ENCODE measurements around the gene SCNN1A. TPM values are rescaled to one million over a fixed set of nuclear protein-coding genes. Genes with fewer than 3 reads are reported as not detected.

Gene SCNN1A
- total RNA-seq, 1 experiment from 2014 or later: 118 TPM

GRCh38 chr12:6306151-6306550 lies 69.2 kb downstream of the SCNN1A start:
- intact Hi-C loops (cut with micrococcal nuclease): no loop called here

GRCh38 chr12:6303071-6303470 lies 72.3 kb downstream of the SCNN1A start:
- H4K20me1 ChIP-seq (ENCODE audit: insufficient read depth): no peaks in the 10 kb centered on the region
- H3K4me2 ChIP-seq (ENCODE audit: low read length): no peak overlapping the region
- no peak for ATAC-seq
- TF ChIP-seq ELF1 (IDR thresholded peaks at IDR 0.05; ENCODE audit: borderline replicate concordance, low read depth) (no peak), EZH2 (IDR thresholded peaks at IDR 0.05) (no peak), ZFX (IDR thresholded peaks at IDR 0.05) (no peak), RAD21 (IDR thresholded peaks at IDR 0.05; ENCODE audit: low read depth) (no peak)
- BruUV-seq (replicated peaks): no TSS peak
- ChIA-PET CTCF (no interaction called here), RAD21 (ENCODE audit: low non-redundant PET in 1 of 2, low total read pairs in 2 of 2, uncharacterized antibody in 2 of 2, unreplicated experiment in 2 of 2) (no interaction called here), POLR2A (no interaction called here)
- H3K9me3 ChIP-seq (ENCODE audit: control insufficient read depth in 1 of 2, insufficient read depth in 1 of 2, low read depth in 1 of 2, low read length in 2 of 2): no peaks in the 10 kb centered on the region
- no peaks in the 10 kb centered on the region for H3K79me2 ChIP-seq (ENCODE audit: insufficient read depth, low read length)
- peaks cover 0 to 8% of the 10 kb centered on the region in 2 experiments; a peak in 2 of 4 replicates for H3K4me1 ChIP-seq (ENCODE audit: control insufficient read depth in 1 of 2, insufficient read depth in 2 of 2, low read length in 2 of 2)
- no peak for DNase-seq (ENCODE audit: low read depth, low spot score)
- no peaks in the 10 kb centered on the region for H3K9me2 ChIP-seq (ENCODE audit: insufficient read depth)
- H3K36me3 ChIP-seq (ENCODE audit: control insufficient read depth in 1 of 2, insufficient read depth in 2 of 2, low read length in 2 of 2): no peaks in the 10 kb centered on the region
- no peaks in the 10 kb centered on the region for H3K27me3 ChIP-seq (ENCODE audit: insufficient read depth, low read length)
- H3K9ac ChIP-seq (ENCODE audit: low read length): no peak overlapping the region
- no peak overlapping the region for H2AFZ ChIP-seq (ENCODE audit: low read depth, low read length, poor library complexity, severe bottlenecking)
- no peak overlapping the region for H3K4me3 ChIP-seq (replicated peaks in 1 of 2; ENCODE audit: low read depth in 1 of 2, low read length in 2 of 2)
- H3K27ac ChIP-seq (ENCODE audit: low read depth, low read length): no peak overlapping the region
- intact Hi-C loops (cut with micrococcal nuclease): no loop called here

More at GRCh38 chr12:6306151-6306550, 69.2 kb downstream of the SCNN1A start:
- Histone ChIP-seq H3K27me3 (ENCODE audit: insufficient read depth, low read length) (no peaks in the 10 kb centered on the region), H3K9ac (ENCODE audit: low read length) (no peak overlapping the region), H4K20me1 (ENCODE audit: insufficient read depth) (no peaks in the 10 kb centered on the region), H3K4me1 (ENCODE audit: control insufficient read depth in 1 of 2, insufficient read depth in 2 of 2, low read length in 2 of 2) (peaks cover 5 to 19% of the 10 kb centered on the region in 2 experiments), H3K36me3 (ENCODE audit: control insufficient read depth in 1 of 2, insufficient read depth in 2 of 2, low read length in 2 of 2) (no peaks in the 10 kb centered on the region), H3K4me2 (ENCODE audit: low read length) (no peak overlapping the region), H3K27ac (ENCODE audit: low read depth, low read length) (no peak overlapping the region), H2AFZ (ENCODE audit: low read depth, low read length, poor library complexity, severe bottlenecking) (no peak overlapping the region), H3K9me3 (ENCODE audit: control insufficient read depth in 1 of 2, insufficient read depth in 1 of 2, low read depth in 1 of 2, low read length in 2 of 2) (no peaks in the 10 kb centered on the region), H3K9me2 (ENCODE audit: insufficient read depth) (no peaks in the 10 kb centered on the region), H3K4me3 (replicated peaks in 1 of 2; ENCODE audit: low read depth in 1 of 2, low read length in 2 of 2) (no peak overlapping the region), H3K79me2 (ENCODE audit: insufficient read depth, low read length) (no peaks in the 10 kb centered on the region)
- ChIA-PET RAD21 (ENCODE audit: low non-redundant PET in 1 of 2, low total read pairs in 2 of 2, uncharacterized antibody in 2 of 2, unreplicated experiment in 2 of 2) (no interaction called here), POLR2A (no interaction called here), CTCF (interaction anchor here (0.9 to 1.0 kb wide), 2 partner anchors 12 to 17 kb away, joined by 3 to 5 read pairs; no protein-coding TSS in a partner anchor)
- ATAC-seq: no peak
- TF ChIP-seq ZFX (IDR thresholded peaks at IDR 0.05) (no peak), YY1 (IDR thresholded peaks at IDR 0.05; ENCODE audit: extremely low read depth, insufficient replicate concordance, low read depth, low read length) (no peak), ATF3 (IDR thresholded peaks at IDR 0.05) (no peak), CBX3 (IDR thresholded peaks at IDR 0.05; ENCODE audit: low read depth) (no peak)
- no TSS peak for BruUV-seq (replicated peaks)
- DNase-seq (ENCODE audit: low read depth, low spot score): no peak
